Hematopoietic multipotent progenitor cell treated with erythropoietin and hydrocortisone succinate and interleukin-3 and kit ligand, for 15 days (in vitro differentiated cells): ENCODE data around the gene EEF1A2.

Source experiments
- DNase-seq: peaks from one replicate; pipeline ENCODE4 v3.0.0-alpha.2; 2015; ENCODE audit warnings: low spot score

EEF1A2 gene

DNA sequence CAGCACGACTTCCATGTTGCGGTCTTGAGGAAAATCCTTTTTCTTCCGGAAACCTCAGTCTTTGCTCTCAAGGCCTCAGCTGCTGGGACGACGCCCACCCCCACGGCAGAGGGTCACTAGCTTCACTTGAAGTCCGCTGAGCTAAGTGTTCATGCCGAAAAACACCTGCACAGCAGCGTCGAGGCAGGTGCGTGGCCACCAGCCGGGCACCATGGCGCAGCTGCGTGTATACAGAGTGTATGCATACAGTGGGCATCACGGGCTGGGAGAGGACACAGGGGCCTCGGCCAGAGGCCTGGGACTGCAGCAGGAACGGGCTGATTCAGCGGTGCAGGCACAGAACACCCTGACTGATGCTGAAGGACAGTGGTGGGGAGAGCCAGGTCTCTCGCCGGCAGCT is 46.5 kb downstream of the EEF1A2 start:
- DNase-seq = no peak

DNA sequence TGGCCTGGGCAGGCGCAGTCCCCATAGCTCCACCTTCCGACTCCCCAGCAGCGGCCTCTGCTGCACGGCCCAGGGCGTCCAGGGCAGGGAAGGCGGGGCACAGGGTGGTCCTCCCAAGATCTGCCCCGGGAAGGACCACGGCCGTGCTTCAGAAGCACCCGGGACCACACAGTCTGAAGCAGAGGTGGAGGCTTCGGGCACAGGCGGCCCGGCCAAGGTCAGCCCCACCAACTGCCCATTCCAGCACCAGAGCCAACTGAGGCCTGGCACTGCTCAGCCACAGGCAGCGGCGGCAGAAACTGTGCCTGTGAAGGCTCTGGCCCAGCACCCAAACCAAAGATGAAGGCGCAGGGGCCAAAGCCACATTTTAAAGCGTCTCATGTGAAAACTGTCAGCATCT is 47.1 kb downstream of the EEF1A2 start:
- DNase-seq = no peak

DNA sequence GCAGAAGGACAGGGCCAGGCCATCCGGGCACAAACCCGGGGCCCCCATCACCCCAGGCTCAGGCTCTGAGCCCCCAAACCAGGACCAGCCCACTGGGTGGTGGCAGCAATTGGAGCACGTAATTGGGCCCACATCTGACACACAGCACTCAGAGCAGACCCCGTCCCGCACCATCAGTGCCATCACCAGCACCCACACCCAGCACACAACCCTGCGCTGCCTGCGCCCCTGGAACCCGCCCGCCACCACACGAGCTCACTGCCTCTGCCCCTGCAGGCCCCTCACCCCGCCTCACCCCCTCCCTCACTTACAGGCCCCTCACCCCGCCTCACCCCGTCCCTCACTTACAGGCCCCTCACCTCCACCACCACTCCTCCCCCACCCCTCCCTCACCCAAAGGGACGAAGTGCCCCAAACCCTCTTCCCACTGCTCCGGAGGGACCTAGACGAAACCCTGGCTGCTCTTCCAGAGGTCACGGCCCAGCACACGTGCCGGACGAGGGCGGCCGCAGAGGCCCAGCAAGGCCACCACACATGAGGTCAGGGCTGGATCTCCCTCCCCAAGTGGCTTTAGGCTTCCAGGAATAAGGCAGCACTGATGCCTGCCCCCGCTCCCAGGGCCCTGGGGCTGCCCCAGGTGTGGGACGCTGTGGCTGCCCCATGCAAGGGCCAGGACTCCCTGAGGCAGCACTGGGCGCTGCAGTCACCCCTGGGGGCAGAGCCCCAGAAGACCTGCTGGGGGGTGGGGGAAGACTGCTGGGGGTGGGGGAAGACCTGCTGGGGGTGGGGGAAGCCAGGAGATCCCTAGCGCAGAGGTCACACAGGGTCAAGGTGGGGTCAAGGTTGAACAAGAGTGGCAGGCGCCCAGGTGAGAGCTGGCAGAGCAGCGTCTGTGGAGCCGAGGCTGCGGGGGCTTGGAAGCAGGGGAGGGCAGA is 48.8 kb downstream of the EEF1A2 start:
- DNase-seq = no peak

DNA sequence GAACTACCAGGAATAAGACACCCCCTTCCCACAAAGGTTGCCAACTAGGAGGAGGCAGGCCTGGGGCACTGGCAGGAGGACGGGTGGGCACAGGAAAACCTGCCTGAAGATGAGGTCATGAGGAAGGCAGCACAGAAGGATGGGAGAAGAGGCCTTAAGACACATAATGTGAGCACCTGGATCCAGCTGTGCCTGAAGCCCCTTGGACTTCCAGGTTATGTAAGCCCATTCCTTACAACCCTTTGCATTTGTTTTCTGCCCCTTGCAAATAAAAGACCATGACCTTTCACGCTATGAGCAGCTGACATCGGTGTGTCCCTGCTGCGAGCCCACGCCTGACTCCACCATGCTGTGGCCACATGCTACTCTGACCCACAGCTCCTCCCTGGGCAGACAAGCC is 49.9 kb downstream of the EEF1A2 start:
- DNase-seq = no peak

DNA sequence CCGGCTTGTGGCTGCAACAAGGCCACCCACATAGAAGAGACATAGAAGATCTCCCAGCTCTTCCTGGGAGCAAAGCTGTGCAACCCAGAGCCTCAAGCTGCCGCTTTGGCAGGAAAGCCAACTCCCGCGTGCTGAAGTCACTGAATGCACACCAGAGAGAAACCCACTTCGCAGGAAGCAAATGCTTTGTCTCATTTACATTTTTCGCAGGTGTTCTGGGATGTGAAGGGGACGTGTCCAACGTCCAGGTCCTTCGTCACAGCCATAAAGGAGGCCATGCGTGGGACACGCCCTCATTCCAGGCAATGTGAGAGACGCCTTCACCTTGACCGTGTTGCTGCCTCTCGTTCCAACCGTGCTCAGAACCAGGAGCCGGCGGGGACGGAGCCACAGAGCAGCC is 50.9 kb downstream of the EEF1A2 start:
- no peak for DNase-seq

DNA sequence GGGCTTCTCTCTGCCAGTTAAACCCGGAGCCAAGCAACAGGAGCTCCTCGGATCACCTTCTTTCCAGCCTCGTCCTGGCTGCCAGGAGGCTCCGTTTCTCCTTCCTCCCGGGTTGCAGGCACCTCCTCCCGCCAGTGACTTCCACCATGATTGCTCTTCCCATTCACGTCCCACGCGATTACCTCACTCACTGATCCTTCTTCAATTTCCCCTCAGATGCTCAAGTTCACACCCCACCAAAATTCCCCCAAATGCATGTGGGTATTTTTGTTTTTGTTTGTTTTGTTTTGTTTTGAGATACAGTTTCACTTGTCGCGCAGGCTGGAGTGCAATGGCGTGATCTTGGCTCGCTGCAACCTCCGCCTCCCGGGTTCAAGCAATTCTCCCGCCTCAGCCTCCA is 51.6 kb downstream of the EEF1A2 start:
- no peak for DNase-seq

DNA sequence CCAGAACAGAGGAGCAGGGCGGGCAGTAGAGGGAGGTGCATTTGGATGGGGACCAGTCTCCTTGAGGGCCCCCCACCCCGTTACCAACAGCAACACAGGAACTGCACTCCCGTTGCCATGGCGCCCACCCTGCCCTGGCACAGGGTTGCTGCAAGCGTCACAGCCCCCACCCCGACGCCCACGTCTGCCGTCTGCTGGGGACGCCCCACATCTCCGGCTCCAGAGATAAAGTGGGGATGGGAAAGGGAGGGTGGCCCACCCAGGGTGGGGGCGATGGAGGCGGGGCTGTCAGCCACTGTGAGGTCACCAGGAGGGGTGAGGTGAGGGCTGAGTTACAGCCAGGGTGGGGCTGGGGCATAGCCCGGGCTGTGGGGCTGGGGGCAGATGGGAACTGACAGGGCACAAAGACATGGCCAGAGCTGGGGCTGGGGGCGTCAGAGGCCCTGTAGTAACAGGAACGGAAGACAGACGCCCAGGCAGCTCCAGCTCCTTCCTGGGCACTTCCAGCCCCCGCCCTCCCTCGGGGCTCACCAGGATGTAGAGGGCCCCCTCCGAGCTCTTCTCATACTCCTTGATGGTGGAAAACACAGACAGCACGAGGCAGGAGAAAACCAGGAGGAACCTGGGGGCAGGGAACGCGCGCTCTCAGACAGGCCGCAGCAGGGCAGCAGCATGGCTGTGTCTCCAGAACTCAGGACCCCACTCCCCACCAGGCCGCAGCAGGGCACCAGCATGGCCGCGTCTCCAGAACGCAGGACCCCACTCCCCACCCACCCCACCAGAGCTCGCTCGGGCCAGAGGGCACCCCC is 52.5 kb downstream of the EEF1A2 start:
- no peak for DNase-seq

DNA sequence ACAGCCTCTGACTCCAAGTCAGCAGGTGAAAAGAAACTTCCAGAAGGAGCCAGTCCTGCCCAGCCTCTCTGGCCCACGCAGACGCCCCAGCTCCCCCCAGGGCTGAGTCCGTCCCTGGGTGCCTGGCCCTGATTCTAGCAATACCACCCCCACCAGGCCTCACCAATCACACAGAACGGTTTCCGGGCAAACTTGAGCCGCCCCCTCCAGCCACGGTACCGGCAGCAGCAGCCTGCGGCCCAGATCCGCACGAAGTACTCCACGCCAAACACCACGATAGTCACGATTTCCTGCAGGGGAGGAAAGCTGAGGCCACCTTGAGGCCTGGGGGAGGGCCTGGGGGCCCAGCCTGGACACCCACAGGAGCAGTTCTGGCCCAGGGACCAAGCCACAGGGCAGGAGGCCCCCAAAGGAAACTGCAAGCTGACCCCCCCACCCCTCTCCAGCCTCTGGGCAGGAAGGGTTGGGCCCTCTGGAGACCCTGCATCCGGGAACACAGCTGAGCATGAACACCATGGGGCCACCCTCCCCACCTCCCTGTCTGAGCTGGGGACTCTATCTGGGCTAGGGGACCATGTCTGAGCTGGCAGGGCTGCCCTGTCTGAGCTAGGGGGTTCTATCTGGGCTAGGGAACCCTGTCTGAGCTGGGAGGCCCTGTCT is 53.7 kb downstream of the EEF1A2 start:
- DNase-seq = no peak

DNA sequence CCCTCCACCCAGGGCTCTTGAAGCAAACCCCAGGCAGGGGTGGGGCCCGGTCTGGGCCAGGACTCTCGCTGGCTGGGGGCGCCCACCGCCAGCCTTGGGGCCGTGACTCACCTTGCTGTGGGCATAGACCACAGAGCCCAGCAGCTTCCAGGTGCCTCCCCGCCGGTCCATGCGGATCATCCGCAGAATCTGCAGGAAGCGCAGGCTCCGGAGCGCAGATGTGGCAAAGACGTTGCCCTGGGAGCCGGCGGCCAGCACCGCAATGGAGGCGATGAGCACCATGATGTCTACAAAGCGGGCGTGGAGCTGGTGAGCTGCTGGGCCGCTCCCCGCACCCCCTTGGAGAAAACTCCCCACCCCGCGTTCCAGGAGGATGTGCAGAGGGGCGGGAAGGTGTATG is 54.3 kb downstream of the EEF1A2 start:
- DNase-seq = no peak

DNA sequence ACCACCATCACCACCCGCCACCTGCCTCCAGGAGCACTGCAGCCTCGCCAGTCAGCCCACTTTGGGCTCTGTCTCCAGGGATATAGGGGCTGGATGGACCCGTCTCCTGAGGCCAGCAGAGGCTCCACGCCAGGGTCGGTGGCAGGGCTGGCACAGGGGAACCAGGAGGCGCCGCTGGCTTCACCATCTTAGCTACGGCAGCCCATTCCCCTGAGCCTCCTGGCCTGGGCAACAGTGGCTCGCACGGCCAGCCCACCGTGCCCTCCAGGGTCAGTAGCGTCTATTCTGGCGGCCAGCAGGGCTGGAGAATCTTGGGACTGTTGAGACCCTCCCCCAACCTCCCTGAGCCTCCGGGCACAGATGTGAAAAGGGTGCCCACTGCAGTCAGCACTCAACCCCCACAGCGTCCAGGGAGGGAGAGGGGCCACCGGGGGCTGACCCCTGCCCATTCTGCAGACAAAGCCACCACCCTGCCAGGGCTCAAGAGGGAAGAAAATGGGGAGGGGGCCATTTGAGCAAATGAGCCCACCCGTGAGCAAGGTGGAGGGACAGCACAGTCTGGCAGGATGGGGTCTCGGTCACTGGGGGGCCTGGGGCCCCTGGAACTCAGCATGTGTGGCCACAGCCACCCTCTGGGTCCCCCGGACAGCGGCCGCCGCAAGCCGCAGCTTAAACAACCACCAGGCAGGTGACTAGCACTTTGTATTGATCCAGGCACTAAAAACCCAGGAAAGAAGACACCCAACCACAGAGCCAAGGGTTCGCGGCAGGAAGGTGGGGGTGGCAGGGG is 55.1 kb downstream of the EEF1A2 start:
- DNase-seq = no peak

DNA sequence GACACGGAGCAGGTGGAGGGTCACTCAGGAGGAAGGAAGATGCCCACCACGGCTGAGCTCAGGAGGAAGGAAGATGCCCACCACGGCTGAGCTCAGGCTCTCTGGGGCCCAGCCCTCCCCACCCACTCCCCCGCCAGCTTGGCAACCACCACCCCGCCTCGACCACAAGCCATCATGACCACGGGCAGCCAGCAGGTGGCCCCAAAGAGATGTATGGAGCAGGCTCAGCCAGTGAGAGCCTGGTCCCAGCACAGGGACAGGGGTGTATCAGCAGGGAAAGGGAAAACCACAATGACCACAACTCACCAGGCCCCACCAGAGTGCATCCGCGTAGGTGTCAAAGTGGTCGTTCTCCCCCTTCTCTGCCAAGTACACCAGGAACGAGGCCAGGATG is 56.8 kb downstream of the EEF1A2 start:
- no peak for DNase-seq

DNA sequence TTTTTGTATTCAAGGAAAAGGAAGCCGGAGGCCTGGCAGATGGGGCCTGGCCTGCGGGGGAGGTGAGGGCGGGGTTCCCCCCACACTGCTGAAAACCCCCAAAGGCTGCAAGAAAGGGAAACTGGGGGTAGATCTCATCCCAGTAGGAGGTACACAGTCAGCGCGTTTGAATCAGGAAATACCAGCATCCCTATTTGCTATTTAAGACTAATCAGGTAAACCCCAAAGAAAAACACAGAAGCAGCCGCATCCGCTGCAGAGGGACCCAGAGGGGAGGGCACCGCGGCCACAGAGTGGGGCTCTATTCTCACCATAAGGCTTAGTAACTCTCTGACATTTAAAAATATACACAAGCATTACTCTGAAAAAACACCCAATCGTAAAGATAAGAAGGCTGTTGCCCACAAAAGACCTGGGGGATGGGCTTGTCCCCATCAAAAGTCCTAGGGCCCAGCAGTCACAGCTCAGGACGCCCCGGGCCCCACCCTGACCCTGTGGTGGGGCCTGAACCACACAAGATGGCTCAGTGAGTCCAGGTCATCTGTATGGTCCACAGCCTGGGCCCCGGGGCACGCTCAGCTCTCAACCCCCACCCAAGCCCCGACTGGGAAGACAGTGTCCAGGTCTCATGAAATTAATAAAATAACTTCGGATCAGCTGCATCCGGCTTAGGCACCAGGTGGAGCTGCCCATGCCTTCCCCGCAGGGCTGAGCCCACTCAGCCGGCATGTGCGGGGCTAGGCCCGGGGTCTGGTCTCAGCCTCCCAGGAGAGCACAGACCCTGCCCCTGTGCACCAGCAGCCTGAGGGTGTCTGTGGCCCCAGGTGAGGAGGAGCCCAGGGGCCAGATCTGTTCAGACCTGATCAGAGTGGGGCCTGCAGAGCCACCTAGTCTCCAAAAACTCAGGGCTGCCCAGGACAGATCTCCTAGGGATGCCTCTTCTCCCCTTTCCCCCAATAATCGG is 57.5 kb downstream of the EEF1A2 start:
- no peak for DNase-seq

DNA sequence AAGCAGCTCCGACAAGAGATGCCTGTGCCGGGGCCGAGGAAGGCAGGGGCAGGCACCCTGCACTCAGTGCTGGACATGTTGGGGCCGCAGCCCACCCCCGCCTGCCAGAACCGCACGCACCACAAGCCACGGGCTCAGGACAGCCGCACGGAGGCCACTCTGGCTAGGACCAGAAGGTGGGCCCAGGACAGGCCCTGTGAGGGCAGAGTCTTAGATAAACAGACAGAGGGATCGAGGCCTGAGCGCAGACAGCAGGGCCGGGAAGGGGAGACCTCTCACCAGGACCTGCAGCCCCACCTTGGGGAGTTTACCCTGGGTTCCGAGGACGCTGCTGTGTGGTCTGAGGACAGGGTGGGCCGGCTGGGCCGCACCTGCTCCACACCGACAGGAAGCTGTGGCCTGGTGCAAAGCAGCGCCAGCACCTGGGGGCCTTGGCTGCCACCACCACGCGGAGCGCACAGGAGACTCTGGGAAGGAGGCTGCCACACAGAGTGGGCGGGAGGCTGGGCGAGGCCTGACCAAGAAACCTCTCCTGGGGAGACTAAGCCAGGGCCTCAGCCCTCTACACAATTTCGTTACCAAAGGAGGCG is 58.4 kb downstream of the EEF1A2 start:
- DNase-seq = no peak

DNA sequence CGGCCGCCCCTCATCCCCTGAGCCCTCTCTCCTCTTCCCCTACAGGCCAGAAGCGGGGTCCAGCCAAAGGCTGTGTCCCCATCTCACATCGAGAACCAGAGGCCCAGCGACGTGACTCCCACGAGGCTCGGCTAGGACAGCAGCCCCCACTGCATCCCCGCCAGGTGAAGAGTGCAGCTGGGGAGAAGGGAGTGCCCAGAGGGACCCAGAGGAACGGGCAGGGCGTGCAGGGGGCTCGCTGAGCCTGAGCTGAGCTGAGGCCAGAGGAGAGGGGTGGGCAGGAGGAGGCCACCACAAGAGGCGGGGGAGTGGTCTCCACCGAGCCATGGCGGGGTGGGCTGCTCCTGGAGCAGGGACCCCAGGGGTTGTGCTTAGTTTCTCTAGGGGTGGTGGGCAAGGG is 59.0 kb downstream of the EEF1A2 start:
- no peak for DNase-seq

DNA sequence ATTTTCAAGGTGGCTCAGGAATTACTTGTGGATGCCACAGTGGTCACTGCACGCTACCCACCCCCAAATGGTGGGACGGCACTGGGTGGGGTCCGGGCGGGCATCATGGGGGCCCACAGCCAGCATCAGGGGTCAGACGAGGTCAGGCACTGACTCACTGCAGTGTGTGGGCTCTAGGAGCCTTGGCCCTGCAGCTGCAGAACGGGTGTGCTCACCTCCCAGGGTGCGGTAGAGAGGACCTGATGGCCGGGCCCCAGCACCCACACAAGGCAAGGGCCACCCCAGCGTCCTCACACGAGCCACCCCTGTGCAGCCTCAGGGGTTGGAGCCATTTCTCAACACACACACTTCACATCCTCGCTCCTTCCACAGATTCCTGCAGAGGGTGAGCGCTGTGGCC is 60.8 kb downstream of the EEF1A2 start:
- DNase-seq = no peak
